ENCODE data around the gene DACH1. TPM values are rescaled to one million over a fixed set of nuclear protein-coding genes. Genes with fewer than 3 reads are reported as not detected.

Gene DACH1
- total RNA-seq, 2 experiments from 2014 or later, result not detected

GRCh38 chr13:71515744-71516038 lies 351.3 kb downstream of the DACH1 start:
- no peaks in the 10 kb centered on the region for H3K9me3 ChIP-seq (ENCODE audit: low read length)
- H3K4me2 ChIP-seq (ENCODE audit: low read length), result no peak overlapping the region
- POLR2A ChIA-PET, result no interaction called here
- CTCF ChIA-PET (ENCODE audit: unreplicated experiment), result no interaction called here
- no peak for TF ChIP-seq EZH2phosphoT487 (IDR thresholded peaks at IDR 0.05; ENCODE audit: borderline replicate concordance, low read depth, low read length)
- TF ChIP-seq, protein P1, sequence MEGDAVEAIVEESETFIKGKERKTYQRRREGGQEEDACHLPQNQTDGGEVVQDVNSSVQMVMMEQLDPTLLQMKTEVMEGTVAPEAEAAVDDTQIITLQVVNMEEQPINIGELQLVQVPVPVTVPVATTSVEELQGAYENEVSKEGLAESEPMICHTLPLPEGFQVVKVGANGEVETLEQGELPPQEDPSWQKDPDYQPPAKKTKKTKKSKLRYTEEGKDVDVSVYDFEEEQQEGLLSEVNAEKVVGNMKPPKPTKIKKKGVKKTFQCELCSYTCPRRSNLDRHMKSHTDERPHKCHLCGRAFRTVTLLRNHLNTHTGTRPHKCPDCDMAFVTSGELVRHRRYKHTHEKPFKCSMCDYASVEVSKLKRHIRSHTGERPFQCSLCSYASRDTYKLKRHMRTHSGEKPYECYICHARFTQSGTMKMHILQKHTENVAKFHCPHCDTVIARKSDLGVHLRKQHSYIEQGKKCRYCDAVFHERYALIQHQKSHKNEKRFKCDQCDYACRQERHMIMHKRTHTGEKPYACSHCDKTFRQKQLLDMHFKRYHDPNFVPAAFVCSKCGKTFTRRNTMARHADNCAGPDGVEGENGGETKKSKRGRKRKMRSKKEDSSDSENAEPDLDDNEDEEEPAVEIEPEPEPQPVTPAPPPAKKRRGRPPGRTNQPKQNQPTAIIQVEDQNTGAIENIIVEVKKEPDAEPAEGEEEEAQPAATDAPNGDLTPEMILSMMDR (conservative IDR thresholded peaks at IDR 0.05; ENCODE audit: low read length), result no peak
- H3K4me3 ChIP-seq (ENCODE audit: low read depth, low read length, poor library complexity, severe bottlenecking), result no peak overlapping the region
- no peak overlapping the region for H2AFZ ChIP-seq (ENCODE audit: low read length)
- no TSS peak for BruUV-seq (replicated peaks)
- intact Hi-C loops (cut with micrococcal nuclease; ENCODE audit: unreplicated experiment), result no loop called here
- H3K79me2 ChIP-seq (ENCODE audit: insufficient read depth, low read depth, low read length), result no peaks in the 10 kb centered on the region
- DNase-seq (ENCODE audit: low spot score), result no peak
- no peak overlapping the region for H3K27ac ChIP-seq (ENCODE audit: low read depth, low read length, poor library complexity, severe bottlenecking)
- H3K4me1 ChIP-seq (ENCODE audit: insufficient read depth, low read length, poor library complexity, severe bottlenecking), result no peaks in the 10 kb centered on the region
- H3K36me3 ChIP-seq (ENCODE audit: insufficient read depth, low read length), result no peaks in the 10 kb centered on the region
- no peaks in the 10 kb centered on the region for H4K20me1 ChIP-seq (ENCODE audit: insufficient read depth, low read length)
- no peaks in the 10 kb centered on the region for H3K9me2 ChIP-seq (ENCODE audit: insufficient read depth, low read length)

- intact Hi-C loops (cut with micrococcal nuclease; ENCODE audit: unreplicated experiment), result no loop called here
- no peak for DNase-seq (ENCODE audit: low spot score)
- H3K79me2 ChIP-seq (ENCODE audit: insufficient read depth, low read depth, low read length), result no peaks in the 10 kb centered on the region
- ChIA-PET POLR2A (no interaction called here), CTCF (ENCODE audit: unreplicated experiment) (no interaction called here)
- H3K9me3 ChIP-seq (ENCODE audit: low read length), result no peaks in the 10 kb centered on the region
- BruUV-seq (replicated peaks), result no TSS peak
- no peak for TF ChIP-seq EZH2phosphoT487 (IDR thresholded peaks at IDR 0.05; ENCODE audit: borderline replicate concordance, low read depth, low read length)
- TF ChIP-seq, protein P1 (conservative IDR thresholded peaks at IDR 0.05; ENCODE audit: low read length), result no peak
- no peak overlapping the region for H3K27ac ChIP-seq (ENCODE audit: low read depth, low read length, poor library complexity, severe bottlenecking)
- H3K9me2 ChIP-seq (ENCODE audit: insufficient read depth, low read length), result no peaks in the 10 kb centered on the region
- H3K4me2 ChIP-seq (ENCODE audit: low read length), result no peak overlapping the region
- H4K20me1 ChIP-seq (ENCODE audit: insufficient read depth, low read length), result no peaks in the 10 kb centered on the region
- no peak overlapping the region for H3K4me3 ChIP-seq (ENCODE audit: low read depth, low read length, poor library complexity, severe bottlenecking)
- no peaks in the 10 kb centered on the region for H3K36me3 ChIP-seq (ENCODE audit: insufficient read depth, low read length)
- H3K4me1 ChIP-seq (ENCODE audit: insufficient read depth, low read length, poor library complexity, severe bottlenecking), result no peaks in the 10 kb centered on the region
- no peak overlapping the region for H2AFZ ChIP-seq (ENCODE audit: low read length)
Observed at GRCh38 chr13:71514900-71515743, 351.9 kb downstream of the DACH1 start.

GRCh38 chr13:71513411-71514033 lies 353.5 kb downstream of the DACH1 start:
- no peaks in the 10 kb centered on the region for H3K9me3 ChIP-seq (ENCODE audit: low read length)
- no peaks in the 10 kb centered on the region for H3K9me2 ChIP-seq (ENCODE audit: insufficient read depth, low read length)
- no peaks in the 10 kb centered on the region for H3K36me3 ChIP-seq (ENCODE audit: insufficient read depth, low read length)
- no TSS peak for BruUV-seq (replicated peaks)
- DNase-seq (ENCODE audit: low spot score), result no peak
- H3K4me3 ChIP-seq (ENCODE audit: low read depth, low read length, poor library complexity, severe bottlenecking), result no peak overlapping the region
- no peaks in the 10 kb centered on the region for H3K4me1 ChIP-seq (ENCODE audit: insufficient read depth, low read length, poor library complexity, severe bottlenecking)
- TF ChIP-seq, protein P1 (conservative IDR thresholded peaks at IDR 0.05; ENCODE audit: low read length), result no peak
- no peak for TF ChIP-seq EZH2phosphoT487 (IDR thresholded peaks at IDR 0.05; ENCODE audit: borderline replicate concordance, low read depth, low read length)
- no peak overlapping the region for H2AFZ ChIP-seq (ENCODE audit: low read length)
- H3K27ac ChIP-seq (ENCODE audit: low read depth, low read length, poor library complexity, severe bottlenecking), result no peak overlapping the region
- no peaks in the 10 kb centered on the region for H3K79me2 ChIP-seq (ENCODE audit: insufficient read depth, low read depth, low read length)
- POLR2A ChIA-PET, result no interaction called here
- CTCF ChIA-PET (ENCODE audit: unreplicated experiment), result no interaction called here
- intact Hi-C loops (cut with micrococcal nuclease; ENCODE audit: unreplicated experiment), result no loop called here
- H3K4me2 ChIP-seq (ENCODE audit: low read length), result no peak overlapping the region
- no peaks in the 10 kb centered on the region for H4K20me1 ChIP-seq (ENCODE audit: insufficient read depth, low read length)

Data from OCI-LY7 (cell line).